Retina (tissue), 1 donor: ENCODE measurements around the gene ENPP1.

Source experiments
- DNase-seq: peaks from one replicate; pipeline ENCODE4 v3.0.0-alpha.2; 2016

ENPP1 gene

DNA sequence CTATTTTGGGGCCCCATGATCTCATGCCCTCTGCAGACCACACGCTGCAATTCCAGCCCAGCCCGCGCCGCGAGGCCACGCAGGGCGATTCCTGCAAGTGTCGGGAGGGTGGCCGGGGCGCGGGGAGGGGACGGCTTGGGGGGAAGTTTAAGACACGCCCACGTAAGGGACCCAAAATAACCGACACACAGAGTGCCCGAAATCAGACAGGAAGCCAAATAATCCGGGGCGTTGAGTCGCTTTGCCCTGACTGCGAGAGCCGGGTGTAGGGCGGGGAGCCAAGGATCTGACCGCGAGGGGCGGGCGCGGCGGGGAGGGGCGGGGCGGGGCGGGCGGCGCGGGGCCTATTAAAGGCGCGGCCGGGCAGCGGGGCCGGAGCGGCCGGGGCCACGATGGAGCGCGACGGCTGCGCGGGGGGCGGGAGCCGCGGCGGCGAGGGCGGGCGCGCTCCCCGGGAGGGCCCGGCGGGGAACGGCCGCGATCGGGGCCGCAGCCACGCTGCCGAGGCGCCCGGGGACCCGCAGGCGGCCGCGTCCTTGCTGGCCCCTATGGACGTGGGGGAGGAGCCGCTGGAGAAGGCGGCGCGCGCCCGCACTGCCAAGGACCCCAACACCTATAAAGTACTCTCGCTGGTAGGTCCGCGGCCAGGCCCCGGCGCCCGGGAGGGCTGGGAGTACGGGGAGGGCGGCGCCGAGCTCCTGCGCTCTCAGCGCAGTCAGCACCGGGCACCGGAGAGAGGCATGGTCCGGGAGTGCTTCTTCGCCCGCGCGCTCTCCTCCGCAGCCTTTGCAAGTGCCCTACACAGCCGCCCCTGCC, at the start of gene ENPP1:
TSS of gene ENPP1 (plus strand) at position 377 of the 816 bp plus-strand sequence. CDS start at position 393, 16 bp downstream.
- peak; percentile 86 for DNase-seq

DNA sequence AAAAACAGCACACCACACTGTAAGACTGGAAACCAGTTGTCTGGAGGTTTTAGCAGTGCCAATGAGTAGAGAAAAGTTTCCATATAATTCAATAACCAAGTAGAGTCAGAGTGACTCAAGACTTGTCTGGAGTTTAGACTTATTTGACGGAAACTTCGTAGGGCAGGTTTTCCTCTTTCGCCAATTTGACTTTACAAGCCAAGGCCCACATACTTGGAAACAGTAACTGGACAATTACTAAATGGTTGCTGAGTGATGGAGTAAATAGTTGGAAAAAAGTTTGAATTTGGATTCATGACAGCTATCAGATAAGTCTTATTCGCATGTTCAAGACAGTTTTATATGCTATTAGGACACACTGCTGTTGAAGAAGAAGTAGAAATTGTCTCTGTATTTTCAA, 48.9 kb upstream of the ENPP1 start:
- no peak for DNase-seq

DNA sequence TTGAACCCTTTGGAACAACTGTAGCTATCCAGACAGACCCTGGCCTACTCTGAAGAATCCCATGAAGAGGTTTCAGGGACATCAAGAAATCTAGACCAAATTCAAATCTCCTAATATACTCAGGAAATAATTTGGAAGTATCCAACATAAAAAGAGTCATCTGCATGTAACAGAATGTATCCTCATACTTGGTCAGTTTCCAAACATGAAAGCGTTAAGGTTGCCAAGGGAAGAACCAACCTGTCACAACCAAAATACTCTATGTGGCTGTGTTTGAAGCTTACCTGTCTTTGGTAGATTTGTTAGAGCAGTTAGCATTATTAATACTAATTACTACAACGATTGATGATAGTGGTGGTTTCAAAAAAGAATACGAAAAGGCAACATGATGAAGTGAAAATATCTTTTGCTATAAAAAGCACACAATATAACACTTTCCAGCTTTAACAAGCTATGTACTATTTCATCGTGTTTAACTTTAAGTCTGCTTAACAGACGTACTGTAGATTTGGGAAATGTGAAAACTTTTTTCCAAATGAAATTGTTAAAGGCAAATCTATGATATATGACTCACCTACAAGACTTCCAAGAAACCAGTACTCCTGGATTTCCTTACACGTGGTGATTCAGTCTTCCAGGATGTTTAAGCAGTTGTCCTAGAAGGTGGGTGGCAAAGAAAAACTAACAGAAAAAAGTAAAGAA, 46.6 kb upstream of the ENPP1 start:
- DNase-seq: no peak

DNA sequence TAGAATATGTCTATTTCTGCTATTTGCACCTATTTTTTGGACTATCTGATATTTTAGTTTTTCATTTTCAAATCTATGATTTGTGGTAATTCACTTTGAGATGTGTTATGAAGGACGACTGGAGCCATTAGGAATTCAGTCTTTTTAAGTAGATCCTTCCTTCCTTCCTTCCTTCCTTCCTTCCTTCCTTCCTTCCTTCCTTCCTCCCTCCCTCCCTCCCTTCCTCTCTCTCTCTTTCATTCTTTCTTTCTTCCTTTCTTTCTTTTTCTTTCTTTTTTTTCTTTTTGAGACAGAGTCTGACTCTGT, 46.1 kb upstream of the ENPP1 start:
- no peak for DNase-seq

DNA sequence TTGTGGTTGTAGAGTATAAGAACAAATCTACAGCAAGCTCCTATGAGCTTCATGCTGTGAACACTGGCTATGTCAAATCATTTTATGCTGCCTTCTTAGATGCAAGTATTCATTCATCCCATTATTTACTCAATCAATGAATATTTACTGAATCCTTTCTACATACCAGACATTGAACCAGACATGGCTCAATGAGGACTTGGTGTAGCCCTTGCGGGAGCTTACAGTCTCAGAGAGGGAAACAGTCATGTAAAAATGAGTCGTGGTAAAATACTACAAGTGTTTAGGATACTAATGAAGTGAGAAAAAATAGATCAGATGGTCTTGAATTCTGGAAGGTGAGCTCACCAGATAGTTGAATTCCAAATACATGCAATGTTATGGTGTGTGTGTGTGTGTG, 44.8 kb upstream of the ENPP1 start:
- DNase-seq: no peak

DNA sequence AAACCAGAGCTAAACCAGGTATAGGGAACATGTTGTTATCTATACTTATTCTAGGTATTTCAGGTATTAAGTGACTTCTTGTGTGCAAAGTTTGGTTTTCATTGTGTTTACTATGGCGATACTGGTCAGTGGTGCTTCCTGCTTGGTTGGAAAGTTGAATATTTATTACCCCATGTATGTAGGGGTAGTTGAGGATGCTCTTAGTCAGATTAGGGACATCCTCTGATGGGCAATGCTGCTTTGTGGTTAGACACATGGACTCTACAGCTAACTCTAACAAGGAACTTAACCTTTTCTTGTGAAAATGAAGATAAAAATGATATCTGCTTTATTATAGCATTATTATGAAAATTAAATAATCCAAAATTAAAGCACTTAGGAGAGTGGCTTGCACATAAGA, 44.1 kb upstream of the ENPP1 start:
- no peak for DNase-seq

DNA sequence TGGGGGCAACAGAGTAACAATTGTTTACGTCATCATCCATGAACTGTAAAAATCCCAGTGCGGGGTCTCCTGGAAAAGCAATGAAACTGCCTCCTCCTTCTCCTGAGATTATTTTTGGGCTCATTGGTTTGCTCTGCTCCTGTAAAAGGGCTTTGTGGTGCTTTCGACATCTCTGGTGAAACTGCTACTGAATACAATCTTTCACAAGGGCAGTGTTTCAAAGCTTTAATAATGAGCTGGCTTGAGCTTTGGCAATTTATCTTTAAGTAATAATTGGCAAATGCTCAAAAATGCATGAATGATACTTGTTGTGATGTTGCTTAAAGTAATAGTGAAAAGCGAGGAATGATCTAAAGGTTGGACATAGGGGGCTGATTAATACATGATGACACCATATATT, 43.5 kb upstream of the ENPP1 start:
- DNase-seq: no peak

DNA sequence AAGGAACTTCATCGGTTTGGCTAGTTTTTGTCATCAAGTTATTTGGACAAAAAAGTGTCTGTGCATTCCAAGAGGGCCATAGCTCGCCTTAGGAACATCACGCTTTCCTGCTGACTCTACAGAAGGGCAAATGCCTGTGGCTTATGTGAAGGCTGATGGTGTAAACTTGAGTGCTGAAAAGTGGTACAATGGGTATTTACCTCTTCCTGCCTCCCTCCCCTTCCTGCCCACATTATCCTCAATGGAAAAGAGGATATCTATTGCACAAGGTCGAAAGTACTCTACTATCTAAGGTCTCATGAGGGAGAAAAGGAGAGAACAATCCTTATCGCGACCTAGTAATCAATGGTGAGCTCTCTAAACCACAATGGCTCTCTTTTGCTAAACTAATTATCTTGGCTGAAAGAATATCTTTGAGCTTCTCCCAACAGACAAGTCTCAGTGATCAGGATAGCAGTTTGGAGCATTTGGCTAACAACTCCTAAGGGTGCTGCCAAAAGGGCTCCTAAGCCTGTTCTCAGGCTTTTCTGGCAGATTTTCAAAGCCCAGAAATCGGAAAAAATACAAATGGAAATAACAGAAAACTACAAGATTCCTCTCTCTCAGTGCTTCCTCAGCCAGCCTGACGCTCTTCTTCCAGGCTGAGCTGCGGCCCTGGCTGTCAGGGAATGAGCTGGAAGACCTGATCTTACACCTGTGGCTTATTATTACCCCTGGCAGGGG, 42.6 kb upstream of the ENPP1 start:
- no peak for DNase-seq

DNA sequence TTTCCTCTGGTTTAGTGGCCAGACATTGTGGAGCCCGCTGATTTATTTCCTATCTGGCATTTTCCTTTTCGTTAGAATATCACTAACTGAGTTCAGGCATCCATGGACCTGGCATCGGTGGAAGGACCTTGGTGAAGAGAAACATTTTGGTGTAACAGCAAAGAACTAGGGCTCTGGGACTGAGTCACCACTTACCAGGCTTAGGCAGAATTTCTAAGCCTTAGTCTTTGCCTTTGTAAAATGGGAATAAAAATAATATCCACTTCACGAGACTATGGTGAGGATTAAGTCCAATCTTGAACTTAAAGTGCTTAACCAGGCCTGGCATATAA, 42.0 kb upstream of the ENPP1 start:
- no peak for DNase-seq

DNA sequence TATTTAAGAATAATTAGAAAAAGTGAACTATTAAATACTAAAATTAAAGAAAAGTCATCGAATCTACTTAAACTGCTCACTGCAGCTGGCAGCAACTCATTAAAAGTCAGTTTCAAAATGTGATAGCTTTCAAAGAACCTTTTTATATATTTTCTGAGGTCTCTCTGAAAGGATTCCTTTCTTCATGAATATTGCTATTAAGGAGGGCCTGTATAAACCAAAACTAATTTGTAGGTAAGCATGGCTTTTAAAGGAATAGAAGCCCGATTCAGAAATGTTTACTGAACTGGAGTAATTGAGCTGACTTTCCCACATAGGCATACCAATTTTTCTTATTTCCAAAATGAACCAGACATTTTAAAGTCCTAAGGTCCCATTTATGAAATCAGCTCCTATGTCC, 41.2 kb upstream of the ENPP1 start:
- no peak for DNase-seq

DNA sequence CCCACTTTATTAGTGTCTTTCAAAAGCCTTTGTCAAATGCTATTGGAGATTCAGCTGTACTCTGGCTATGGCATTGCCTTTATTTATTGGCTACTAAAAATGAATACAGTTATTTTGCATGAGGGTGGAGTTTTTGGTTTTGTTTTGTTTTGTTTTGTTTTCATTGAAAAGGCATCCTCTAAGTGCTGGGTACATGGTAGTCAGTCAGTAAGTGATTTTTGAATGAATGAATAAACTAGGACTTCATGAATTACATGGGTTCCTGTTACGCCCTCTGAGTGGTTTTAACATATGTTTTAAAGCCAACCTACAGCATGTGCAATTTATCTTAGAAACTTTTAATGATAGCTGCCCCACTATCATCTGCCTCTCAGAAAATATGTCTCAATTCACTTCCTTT, 38.9 kb upstream of the ENPP1 start:
- DNase-seq: no peak

DNA sequence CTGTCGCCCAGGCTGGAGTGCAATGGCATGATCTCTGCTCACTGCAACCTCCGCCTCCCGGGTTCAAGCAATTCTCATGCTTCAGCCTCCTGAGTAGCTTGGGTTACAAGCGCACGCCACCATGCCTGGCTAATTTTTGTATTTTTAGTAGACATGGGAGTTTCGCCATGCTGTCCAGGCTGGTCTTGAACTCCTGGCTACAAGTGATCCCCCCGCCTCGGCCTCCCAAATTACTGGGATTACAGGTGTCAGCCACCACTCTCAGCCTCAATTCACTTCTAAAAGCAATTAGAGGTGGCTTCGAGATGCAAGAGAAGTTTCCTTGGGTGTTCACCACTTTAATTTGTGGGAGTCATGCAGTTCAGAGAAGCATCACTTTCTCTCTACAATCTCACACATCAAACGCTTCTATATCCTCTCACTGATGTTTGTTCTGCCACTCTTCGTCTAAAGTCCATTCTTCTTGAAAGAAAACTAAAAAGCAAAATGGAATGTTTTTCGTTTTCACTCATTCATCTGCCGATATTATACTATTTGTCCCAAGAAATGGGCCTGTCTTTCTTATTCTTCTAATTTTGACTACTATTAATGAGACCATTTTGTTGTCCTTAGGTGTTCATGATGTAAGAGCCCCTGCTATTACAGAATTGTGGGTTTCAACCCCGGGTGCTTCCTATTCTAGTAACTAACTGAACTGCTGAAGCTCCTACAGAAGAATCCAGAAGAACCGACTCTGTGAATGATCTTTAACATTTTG, 38.3 kb upstream of the ENPP1 start:
- no peak for DNase-seq

DNA sequence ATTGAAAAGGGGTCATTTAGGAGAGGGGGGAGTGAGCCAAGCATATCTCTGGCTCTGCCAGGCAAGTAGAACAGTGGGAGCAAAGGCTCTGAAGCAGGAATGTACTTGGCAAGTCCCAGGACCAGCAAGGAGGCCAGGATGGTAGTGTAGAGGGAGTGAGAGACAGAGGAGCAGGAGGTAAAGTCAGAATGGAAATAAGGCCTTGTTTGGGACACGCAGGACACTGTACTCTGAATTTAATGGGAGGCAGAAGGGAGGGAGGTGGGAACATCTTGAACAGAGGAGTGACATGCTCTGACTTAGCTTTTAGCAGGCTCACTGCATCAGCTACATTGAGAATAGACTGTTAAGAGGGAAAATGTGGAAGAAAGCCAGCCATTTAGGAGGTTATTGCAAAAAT, 37.0 kb upstream of the ENPP1 start:
- no peak for DNase-seq

DNA sequence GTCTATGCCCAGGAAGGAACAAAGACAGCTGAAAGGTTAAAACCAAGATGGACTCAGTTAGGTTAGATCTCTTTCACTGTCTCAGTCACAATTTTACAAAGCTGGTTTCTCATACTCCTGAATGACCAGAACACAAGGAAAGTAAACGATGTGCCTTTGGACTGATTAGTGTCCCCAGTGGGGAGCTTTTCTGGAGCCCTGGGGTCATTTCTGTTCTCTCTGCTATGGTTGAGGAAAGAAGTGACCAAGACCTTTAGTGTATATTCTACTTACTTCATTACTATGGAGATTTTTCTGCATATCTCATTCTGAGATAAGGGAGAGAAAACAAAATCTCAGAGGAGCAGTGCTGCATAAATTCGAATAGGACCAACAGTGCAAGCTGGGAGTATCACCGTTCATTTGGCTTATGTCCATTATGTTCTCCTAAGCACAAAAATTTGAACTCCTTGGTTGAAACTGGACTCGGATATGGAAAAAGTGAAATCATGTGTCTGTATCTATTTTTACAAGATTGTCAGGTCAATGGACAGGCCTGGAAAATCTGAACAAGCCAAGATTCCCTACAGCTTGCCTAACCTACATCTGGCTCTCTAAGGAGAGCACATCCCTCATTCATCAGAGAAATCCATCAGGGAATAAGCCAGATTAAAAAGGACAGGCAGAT, 34.4 kb upstream of the ENPP1 start:
- no peak for DNase-seq

DNA sequence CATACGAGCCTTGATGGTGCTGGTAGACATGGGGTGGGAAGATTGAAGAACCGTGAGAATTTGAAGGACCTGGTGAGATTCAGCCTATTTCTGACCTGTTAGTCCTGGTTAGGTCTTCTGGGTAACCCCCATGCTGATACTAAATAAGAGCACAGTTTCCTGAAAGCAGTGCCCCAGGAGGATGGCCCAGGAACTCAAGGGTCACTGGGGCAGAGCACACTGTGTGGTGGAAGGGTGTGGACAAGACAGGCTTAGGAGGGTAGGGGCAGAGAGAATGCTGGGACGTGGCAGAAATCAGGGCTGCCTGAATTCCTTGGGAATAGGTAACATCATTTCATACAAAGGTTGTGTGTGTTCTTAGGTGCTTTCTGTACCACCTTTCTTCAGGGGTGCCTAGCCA, 31.9 kb upstream of the ENPP1 start:
- DNase-seq: no peak

DNA sequence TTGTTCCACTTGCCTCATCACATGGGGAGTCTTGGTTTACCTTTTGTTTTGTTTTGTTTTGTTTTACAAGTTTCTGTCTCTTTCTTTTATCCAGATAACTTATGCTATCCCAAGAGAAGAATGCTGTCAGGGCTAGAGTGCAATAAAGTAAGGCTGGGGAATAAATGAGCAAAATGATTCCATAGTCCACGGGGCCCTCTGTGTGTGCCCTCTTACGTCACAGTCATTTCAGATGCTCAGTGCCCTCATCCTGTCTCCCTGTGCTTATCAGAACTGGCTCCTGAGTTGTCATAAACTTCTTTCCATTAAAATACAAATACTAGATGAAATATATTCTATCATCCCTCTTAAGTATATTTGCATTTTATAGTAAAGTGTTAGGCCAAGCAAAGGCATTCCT, 30.8 kb upstream of the ENPP1 start:
- no peak for DNase-seq

DNA sequence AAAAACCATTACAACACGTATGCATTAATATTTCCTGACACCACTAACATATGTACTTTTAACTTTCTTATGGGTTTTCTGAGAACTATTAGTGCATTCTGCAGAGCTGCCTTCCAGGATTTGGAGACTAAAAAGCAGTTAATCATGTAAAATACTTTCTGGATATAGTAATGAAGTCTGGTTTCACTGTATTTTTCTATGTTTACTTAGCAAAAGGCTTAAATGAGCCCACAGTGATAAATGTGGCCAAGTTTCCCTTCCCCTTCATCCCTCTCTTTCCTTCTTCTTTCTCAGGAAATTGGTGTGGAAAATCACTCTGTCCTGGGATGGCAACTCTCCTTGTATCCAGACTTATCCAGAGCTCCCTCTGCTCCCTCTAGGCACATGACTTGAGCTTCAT, 29.7 kb upstream of the ENPP1 start:
- DNase-seq: no peak

DNA sequence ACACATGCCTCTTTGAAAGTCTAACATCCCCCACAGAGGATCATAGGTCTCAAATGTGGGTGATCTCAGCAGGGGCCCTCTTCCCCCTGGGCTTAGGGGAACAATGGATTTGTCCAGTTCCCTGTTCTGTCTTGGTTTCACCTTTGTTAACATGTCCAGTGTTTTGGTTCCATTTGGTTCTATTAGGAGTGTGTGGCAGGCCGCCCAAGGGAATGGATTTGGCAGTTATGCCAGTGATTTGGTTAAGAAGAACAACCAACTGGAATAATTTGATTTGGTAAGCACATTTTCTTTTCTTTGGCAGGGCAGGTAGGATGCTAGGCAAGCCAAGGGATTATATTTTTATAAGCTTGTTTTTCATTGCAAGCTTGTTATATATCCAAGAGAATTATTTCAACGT, 28.5 kb upstream of the ENPP1 start:
- no peak for DNase-seq

DNA sequence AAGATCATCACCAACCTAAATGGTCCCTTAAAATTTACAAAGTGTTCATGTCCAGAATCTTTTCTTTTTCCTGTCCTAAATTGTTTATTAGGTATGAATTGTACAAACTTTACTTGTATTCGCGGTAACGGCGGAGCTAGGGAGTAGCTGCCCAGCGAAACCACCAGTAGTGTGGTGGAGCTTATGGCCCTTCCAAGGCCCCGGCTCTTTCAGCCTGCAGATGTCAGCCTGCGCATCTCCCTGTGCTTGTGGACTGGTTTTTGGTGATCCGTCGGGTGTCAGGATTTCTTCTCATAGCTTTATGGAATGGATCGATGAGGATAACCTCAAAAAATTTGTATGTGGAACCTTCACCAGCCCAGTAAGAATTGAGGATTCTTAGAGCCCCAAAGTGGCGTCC, 27.2 kb upstream of the ENPP1 start:
- no peak for DNase-seq

DNA sequence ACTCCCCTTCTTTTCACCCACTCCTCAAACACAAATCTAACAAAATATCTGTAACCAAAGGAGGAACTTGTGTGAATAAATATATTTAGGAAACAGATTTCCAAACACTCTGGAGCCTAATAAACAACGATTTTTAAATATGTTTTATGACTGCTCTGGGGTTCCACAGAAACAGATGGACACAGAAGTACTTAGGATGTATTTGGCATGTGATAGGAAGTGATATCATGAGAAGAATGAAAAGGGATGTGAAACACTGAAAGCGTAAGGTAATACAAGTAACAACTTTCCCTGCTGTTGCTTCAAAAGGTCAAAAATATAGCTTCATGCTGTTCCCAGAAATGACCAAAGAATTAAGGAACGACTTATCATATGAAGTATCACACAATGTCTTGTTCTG, 26.1 kb upstream of the ENPP1 start:
- no peak for DNase-seq

DNA sequence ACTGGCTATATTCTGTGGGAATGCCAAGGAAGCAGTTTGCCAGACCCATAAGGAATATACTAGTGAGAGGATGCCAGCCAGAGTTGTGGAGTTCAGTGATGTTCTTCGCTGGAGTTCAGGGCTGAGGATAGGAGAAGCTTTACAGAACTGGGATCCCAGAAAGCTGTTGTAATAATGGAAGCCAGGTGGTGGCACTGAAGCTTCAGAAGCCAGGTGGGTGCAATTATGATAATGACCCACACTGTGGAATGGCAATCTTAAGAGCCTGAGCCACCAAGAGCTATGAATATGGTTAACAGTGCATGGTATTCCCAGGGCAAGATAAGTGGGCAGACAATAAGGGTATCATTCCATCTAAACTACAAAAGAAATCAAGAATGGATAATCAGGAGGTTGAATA, 25.1 kb upstream of the ENPP1 start:
- DNase-seq: no peak

DNA sequence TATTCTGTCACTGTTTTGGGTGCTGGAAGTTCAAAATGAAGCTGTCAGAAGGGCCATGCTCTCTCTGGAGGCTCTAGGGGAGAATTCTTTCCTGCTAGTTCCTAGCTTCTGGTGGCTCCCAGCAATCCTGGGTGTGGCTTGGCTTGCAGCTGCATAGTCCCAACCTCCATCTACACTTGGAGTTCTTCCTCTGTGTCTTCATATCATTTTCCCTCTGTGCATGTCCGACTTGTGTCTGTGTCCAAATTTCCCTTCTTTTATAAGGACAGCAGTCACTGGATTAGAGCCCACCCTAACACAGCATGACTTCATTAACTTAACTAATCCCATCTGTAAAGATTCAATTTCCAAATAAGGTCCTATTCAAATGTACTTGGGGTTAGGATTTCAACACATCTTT, 23.3 kb upstream of the ENPP1 start:
- no peak for DNase-seq

DNA sequence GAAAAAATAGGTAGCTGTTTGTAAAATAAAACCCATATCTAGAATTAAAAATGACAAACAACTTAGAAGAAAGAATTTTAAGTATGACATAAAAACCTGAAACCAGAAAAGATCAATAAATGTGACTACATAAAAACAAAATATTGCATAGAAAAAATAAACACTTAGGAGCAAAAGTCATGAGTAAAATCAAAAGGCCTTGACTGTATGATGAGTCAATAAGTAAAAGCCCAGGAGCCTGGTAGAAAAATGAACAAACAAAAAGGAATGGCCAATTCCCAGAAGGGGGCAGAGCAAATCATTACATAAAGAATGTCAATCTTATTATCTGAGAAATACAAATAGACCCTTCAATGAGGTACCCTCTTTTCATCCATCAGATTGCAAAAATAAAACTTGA, 20.7 kb upstream of the ENPP1 start:
- no peak for DNase-seq
